ENCODE data around the gene DENND1C. TPM values are rescaled to one million over a fixed set of nuclear protein-coding genes. Genes with fewer than 3 reads are reported as not detected.

Gene DENND1C
- total and polyA plus RNA-seq, 2 donors from 2014 or later: 2.6 to 8.2 TPM

DNA sequence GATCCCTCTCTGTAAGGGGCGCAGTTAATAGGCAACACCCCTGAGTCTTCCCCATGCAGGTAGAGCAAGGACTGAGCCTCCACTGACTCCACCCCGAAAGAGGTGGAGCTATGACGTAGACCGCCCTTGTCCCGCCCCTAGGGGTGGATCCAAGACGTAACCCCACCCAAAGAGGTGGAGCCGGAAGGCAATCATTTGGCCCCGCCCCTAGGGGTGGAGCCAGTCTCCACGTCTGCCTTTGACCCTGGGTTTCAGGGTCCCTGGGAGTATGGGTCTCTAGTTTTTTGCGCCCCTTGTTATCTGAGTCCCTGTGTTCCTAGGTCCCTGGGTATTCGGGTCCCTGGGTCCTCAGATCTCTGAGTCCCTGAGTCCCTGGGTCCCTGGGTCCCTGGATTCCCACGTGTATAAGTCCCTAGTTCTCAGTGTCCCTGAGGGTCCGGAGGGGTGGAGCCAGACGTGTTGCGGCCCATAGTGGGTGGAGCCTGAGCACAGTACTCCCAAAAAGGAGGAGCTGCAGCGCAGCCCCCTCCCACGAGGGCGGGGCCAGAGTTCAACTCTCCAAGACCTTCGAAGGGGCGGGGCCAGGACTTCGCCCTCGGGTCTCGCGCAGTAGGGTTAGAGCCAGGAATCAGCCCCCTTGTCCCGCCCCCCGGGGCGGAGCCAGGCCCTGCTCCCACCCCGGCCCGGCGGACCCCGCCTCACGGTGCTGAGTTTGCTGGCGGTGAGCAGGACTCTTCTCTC, 5.3 kb downstream of the DENND1C start:
- TF ChIP-seq, protein P1, sequence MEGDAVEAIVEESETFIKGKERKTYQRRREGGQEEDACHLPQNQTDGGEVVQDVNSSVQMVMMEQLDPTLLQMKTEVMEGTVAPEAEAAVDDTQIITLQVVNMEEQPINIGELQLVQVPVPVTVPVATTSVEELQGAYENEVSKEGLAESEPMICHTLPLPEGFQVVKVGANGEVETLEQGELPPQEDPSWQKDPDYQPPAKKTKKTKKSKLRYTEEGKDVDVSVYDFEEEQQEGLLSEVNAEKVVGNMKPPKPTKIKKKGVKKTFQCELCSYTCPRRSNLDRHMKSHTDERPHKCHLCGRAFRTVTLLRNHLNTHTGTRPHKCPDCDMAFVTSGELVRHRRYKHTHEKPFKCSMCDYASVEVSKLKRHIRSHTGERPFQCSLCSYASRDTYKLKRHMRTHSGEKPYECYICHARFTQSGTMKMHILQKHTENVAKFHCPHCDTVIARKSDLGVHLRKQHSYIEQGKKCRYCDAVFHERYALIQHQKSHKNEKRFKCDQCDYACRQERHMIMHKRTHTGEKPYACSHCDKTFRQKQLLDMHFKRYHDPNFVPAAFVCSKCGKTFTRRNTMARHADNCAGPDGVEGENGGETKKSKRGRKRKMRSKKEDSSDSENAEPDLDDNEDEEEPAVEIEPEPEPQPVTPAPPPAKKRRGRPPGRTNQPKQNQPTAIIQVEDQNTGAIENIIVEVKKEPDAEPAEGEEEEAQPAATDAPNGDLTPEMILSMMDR (IDR thresholded peaks at IDR 0.05; ENCODE audit: borderline replicate concordance, extremely low read depth, insufficient read depth): no peak
- Histone ChIP-seq H3K9ac (ENCODE audit: low read length in 3 of 3) (no peak overlapping the region), H3K27me3 (ENCODE audit: control insufficient read depth, insufficient read depth, low read length) (peaks cover 2% of the 10 kb centered on the region), H3K27ac (ENCODE audit: low read depth in 2 of 2, low read length in 2 of 2) (no peak overlapping the region), H3K4me1 (ENCODE audit: control insufficient read depth in 2 of 3, insufficient read depth in 2 of 3, low read depth in 1 of 3, low read length in 3 of 3) (peaks cover 0 to 4% (median 0%) of the 10 kb centered on the region in 3 donors), H3K9me3 (ENCODE audit: control insufficient read depth in 2 of 3, insufficient read depth in 1 of 3, low read length in 3 of 3) (no peaks in the 10 kb centered on the region), H3K4me3 (ENCODE audit: low read length in 3 of 3) (peak overlapping the region; percentile 20 to 52 (median 47)), H3K36me3 (ENCODE audit: control insufficient read depth in 2 of 3, insufficient read depth in 3 of 3, low read length in 3 of 3) (no peaks in the 10 kb centered on the region)
- peak; percentile 87 to 98 (median 94) for DNase-seq
- intact Hi-C loops (cut with DNase I): no loop called here
- no peak for FAIRE-seq

DNA sequence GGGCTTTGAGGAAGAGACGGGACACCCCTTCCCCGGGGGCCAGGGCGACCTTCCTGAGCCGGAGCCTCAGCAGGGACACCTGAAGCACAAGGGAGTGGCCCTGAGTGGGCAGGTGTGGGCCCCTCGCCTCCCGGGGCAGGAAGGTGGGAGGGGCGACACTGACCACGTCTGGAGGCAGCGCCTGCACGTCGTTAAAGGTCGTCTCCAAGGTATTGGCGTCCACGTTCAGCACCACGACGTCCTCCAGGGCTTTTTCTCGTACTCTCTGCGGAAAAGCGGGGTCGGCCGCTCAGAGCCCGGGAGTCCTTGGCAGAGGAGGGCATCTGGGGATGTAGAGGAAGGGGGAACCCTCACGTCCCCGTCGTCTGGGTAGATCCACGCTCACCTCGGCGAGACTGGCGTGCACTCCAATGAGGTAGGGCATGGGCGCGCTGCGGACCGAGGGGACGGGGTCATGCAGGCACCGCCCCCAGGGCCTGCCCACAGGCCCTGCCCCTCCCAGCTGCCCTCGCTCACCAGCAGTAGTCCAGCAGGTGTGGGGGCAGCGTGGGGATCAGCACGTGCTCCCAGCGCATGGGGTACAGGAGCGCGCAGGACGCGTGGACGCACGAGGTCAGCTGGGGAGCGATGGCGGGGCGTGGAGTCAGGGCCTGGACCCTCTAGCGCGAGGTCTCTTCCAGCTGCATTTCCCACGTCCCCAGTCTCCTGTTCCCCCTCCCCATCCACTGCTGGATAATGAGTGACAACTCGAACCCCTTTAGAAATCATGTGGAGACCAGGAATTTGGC, 6.1 kb downstream of the DENND1C start:
- TF ChIP-seq, protein P1 (IDR thresholded peaks at IDR 0.05; ENCODE audit: borderline replicate concordance, extremely low read depth, insufficient read depth): no peak
- intact Hi-C loops (cut with DNase I): no loop called here
- Histone ChIP-seq H3K9ac (ENCODE audit: low read length in 3 of 3) (no peak overlapping the region), H3K36me3 (ENCODE audit: control insufficient read depth in 2 of 3, insufficient read depth in 3 of 3, low read length in 3 of 3) (no peaks in the 10 kb centered on the region), H3K9me3 (ENCODE audit: control insufficient read depth in 2 of 3, insufficient read depth in 1 of 3, low read length in 3 of 3) (no peaks in the 10 kb centered on the region), H3K27me3 (ENCODE audit: control insufficient read depth, insufficient read depth, low read length) (peaks cover 2% of the 10 kb centered on the region), H3K4me1 (ENCODE audit: control insufficient read depth in 2 of 3, insufficient read depth in 2 of 3, low read depth in 1 of 3, low read length in 3 of 3) (peaks cover 0 to 4% (median 0%) of the 10 kb centered on the region in 3 donors), H3K4me3 (ENCODE audit: low read length in 3 of 3) (peak overlapping the region; percentile 20 to 52 (median 47)), H3K27ac (ENCODE audit: low read depth in 2 of 2, low read length in 2 of 2) (no peak overlapping the region)
- no peak for FAIRE-seq
- peak in 4 of 5 donors; percentile 38 to 81 (median 44) for DNase-seq

DNA sequence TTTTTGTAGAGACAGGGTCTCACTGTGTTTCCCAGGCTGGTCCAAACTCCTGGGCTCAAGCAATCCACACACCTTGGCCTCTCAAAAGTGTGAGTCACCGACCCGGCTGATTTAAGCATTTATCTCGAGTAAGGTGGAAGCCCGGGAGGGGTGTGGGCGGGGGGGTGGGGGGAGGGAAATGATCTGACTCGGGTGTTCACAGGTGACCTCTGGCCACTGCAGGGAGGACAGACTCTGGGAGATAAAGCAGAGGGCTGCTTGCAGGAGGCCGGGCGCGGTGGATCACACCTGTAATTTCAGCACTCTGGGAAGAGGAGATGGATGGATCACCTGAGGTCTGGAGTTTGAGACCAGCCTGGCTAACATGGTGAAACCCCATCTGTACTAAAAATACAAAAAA, 7.9 kb downstream of the DENND1C start:
- H3K36me3 ChIP-seq (ENCODE audit: control insufficient read depth in 2 of 3, insufficient read depth in 3 of 3, low read length in 3 of 3): no peaks in the 10 kb centered on the region
- intact Hi-C loops (cut with DNase I): no loop called here
- H3K4me1 ChIP-seq (ENCODE audit: control insufficient read depth in 2 of 3, insufficient read depth in 2 of 3, low read depth in 1 of 3, low read length in 3 of 3): peaks cover 0 to 4% (median 0%) of the 10 kb centered on the region in 3 donors

More for the DNA sequence above, 7.9 kb downstream of the DENND1C start:
- Histone ChIP-seq H3K9ac (ENCODE audit: low read length in 3 of 3) (no peak overlapping the region), H3K27me3 (ENCODE audit: control insufficient read depth, insufficient read depth, low read length) (peaks cover 2% of the 10 kb centered on the region), H3K27ac (ENCODE audit: low read depth in 2 of 2, low read length in 2 of 2) (no peak overlapping the region), H3K4me3 (ENCODE audit: low read length in 3 of 3) (no peak overlapping the region), H3K9me3 (ENCODE audit: control insufficient read depth in 2 of 3, insufficient read depth in 1 of 3, low read length in 3 of 3) (no peaks in the 10 kb centered on the region)
- TF ChIP-seq, protein P1 (IDR thresholded peaks at IDR 0.05; ENCODE audit: borderline replicate concordance, extremely low read depth, insufficient read depth): no peak
- DNase-seq (no peak), FAIRE-seq (no peak)
